Gastrocnemius medialis (tissue), 4 donors: ENCODE measurements around the gene KRTAP10-7. TPM values are rescaled to one million over a fixed set of nuclear protein-coding genes. Genes with fewer than 3 reads are reported as not detected.
"Not testable (repeated sequence)": the region's sequence is repeated elsewhere in the genome, so short reads cannot be mapped to it uniquely, and the experiment has no call there.

Source experiments
- ATAC-seq, 2 donors: fragments of 150-250 bp; one replicate each; pipeline ENCODE4 v1.9.1; 2016
- DNase-seq, 2 donors: peaks; one replicate each; pipeline ENCODE4 v3.0.0-alpha.2; 2019
- H3K27ac ChIP-seq, 4 donors: fragments of 200-600 bp; sonication (generic); 1 replicate in 1 of 4; 2 replicates in 3 of 4; pipeline ENCODE4 v1.5.1; 2016 to 2018; ENCODE audit warnings: mild to moderate bottlenecking in 2 of 4, moderate library complexity in 1 of 4
- H3K27me3 ChIP-seq, 3 donors: fragments of 200-600 bp; sonication (generic) in 2 of 3; 1 replicate in 1 of 3; 2 replicates in 2 of 3; pipeline versions ENCODE4 v1.5.1 to v1.6.0; 2016 to 2019; ENCODE audit warnings: mild to moderate bottlenecking in 1 of 3, moderate library complexity in 1 of 3
- H3K36me3 ChIP-seq, 2 donors: fragments of 200-600 bp; sonication (generic) in 1 of 2; one replicate each; pipeline ENCODE4 v1.5.1; 2017 to 2018
- H3K4me1 ChIP-seq, 2 donors: fragments of 200-600 bp; sonication (generic) in 1 of 2; one replicate each; pipeline ENCODE4 v1.5.1; 2016 to 2017; ENCODE audit warnings: mild to moderate bottlenecking in 2 of 2
- H3K4me3 ChIP-seq, 4 donors: fragments of 200-600 bp; sonication (generic) in 3 of 4; 1 replicate in 1 of 4; 2 replicates in 3 of 4; pipeline ENCODE4 v1.5.1; 2016 to 2019; ENCODE audit warnings: mild to moderate bottlenecking in 2 of 4
- H3K9me3 ChIP-seq, 3 donors: fragments of 200-600 bp; sonication (generic) in 2 of 3; 1 replicate in 1 of 3; 2 replicates in 2 of 3; pipeline ENCODE4 v1.5.1; 2016 to 2019
- POLR2A ChIP-seq, 2 donors: fragments of 450-650 bp; IDR thresholded peaks; one replicate each; pipeline ENCODE4 v1.6.1; 2017; ENCODE audit warnings: antibody characterized with exemption in 2 of 2, mild to moderate bottlenecking in 2 of 2, moderate library complexity in 2 of 2
- in situ Hi-C, 4 donors: fragments of 200-750 bp; cut with MboI; loops; one replicate each; pipeline versions ENCODE4 v1.15.0 to v1.8.0; 2017; ENCODE audit warnings: low sequenced_read_pairs in 4 of 4
- intact Hi-C: fragments of 100-400 bp; cut with DNase I; formaldehyde crosslinking; loops from one replicate; pipeline ENCODE4 v1.15.1; 2023; ENCODE audit warnings: low total_unique reads
- total RNA-seq, 4 donors: library from RNA; depleted of rRNA; stranded (reverse); fragments of >200 nt; gene quantifications; one replicate each; pipeline versions ENCODE4 v1.1.0 to v1.2.3, GENCODE V29; 2016
- TF ChIP-seq, protein P1 (sequence below), 5 experiments: fragments of 450-650 bp in 3 of 5; fragments of 200-600 bp in 2 of 5; sonication (generic) in 2 of 5; IDR thresholded peaks in 4 of 5; conservative IDR thresholded peaks in 1 of 5; 1 replicate in 4 of 5; 2 replicates in 1 of 5; pipeline ENCODE4 v1.5.1; 2016 to 2019; ENCODE audit warnings: antibody characterized with exemption in 5 of 5, mild to moderate bottlenecking in 3 of 5, moderate library complexity in 3 of 5

The KRTAP10-7 gene
- total RNA-seq, 4 donors from 2014 or later: not detected

DNA sequence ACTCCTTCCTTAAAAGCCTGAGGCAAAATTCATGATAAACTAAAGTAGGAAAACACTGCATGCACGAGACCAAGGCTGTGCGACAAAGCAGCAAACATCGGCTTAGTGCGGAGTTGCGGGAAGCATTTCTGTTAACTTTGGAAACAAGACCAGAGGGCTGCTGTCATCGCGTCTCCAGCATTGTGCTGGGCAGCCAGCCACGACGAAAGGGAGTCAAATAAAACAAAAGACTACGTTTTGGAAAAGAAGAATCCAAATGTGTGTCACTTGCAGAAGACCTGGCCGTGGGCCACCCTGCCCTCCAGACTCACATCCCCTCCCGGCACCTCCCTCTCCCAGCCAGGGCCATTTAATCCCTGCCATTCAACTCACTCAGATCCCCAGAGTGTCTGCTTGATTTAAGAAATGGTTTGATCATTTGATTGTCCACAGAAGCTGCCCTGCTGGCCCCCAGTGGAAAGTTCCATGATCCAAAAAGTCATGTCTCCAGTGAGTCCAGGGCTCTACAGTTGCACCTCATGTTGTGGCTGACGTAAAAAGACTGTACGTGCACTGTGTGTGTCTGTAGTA lies 43.4 kb downstream of the KRTAP10-7 start:
- in situ Hi-C loops (no loop called here), intact Hi-C loops (no loop called here)
- DNase-seq (no peak), ATAC-seq (no peak)
- no peaks in the 10 kb centered on the region for H3K36me3 ChIP-seq
- no peaks in the 10 kb centered on the region for H3K9me3 ChIP-seq
- no peak overlapping the region for H3K4me3 ChIP-seq
- TF ChIP-seq, protein P1, sequence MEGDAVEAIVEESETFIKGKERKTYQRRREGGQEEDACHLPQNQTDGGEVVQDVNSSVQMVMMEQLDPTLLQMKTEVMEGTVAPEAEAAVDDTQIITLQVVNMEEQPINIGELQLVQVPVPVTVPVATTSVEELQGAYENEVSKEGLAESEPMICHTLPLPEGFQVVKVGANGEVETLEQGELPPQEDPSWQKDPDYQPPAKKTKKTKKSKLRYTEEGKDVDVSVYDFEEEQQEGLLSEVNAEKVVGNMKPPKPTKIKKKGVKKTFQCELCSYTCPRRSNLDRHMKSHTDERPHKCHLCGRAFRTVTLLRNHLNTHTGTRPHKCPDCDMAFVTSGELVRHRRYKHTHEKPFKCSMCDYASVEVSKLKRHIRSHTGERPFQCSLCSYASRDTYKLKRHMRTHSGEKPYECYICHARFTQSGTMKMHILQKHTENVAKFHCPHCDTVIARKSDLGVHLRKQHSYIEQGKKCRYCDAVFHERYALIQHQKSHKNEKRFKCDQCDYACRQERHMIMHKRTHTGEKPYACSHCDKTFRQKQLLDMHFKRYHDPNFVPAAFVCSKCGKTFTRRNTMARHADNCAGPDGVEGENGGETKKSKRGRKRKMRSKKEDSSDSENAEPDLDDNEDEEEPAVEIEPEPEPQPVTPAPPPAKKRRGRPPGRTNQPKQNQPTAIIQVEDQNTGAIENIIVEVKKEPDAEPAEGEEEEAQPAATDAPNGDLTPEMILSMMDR (IDR thresholded peaks at IDR 0.05 in 4 of 5, conservative IDR thresholded peaks at IDR 0.05 in 1 of 5): no peak
- no peak for TF ChIP-seq POLR2A (IDR thresholded peaks at IDR 0.05)
- H3K27me3 ChIP-seq: peaks cover 16 to 17% (median 17%) of the 10 kb centered on the region in 3 donors
- no peaks in the 10 kb centered on the region for H3K4me1 ChIP-seq
- H3K27ac ChIP-seq: no peak overlapping the region

DNA sequence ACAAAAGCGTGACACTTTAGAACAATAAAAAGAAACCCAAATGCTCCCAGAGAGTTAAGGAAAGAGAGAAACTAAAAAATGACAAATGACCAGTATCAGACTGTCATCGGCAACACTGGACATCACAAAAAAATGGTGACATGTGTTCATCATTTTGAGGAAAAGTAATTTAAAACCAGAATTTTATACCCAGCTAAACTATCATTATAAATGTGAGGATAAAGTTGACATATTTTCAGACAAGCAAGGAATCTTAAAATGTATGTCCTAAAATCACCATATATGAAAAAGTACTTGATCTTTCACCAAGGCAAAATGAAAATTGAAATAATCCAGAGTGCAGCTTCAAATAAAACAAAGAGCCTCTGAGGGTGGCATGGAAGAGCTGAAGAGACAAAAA lies 44.5 kb downstream of the KRTAP10-7 start:
- H3K9me3 ChIP-seq: no peaks in the 10 kb centered on the region
- no peak for ATAC-seq
- TF ChIP-seq, protein P1 (IDR thresholded peaks at IDR 0.05 in 4 of 5, conservative IDR thresholded peaks at IDR 0.05 in 1 of 5): no peak
- TF ChIP-seq POLR2A (IDR thresholded peaks at IDR 0.05): no peak
- intact Hi-C loops: no loop called here
- no peak overlapping the region for H3K4me3 ChIP-seq
- H3K27ac ChIP-seq: no peak overlapping the region
- no peaks in the 10 kb centered on the region for H3K4me1 ChIP-seq
- H3K27me3 ChIP-seq: peaks cover 12 to 20% (median 16%) of the 10 kb centered on the region in 3 donors
- in situ Hi-C loops: no loop called here
- H3K36me3 ChIP-seq: no peaks in the 10 kb centered on the region
- no peak for DNase-seq

DNA sequence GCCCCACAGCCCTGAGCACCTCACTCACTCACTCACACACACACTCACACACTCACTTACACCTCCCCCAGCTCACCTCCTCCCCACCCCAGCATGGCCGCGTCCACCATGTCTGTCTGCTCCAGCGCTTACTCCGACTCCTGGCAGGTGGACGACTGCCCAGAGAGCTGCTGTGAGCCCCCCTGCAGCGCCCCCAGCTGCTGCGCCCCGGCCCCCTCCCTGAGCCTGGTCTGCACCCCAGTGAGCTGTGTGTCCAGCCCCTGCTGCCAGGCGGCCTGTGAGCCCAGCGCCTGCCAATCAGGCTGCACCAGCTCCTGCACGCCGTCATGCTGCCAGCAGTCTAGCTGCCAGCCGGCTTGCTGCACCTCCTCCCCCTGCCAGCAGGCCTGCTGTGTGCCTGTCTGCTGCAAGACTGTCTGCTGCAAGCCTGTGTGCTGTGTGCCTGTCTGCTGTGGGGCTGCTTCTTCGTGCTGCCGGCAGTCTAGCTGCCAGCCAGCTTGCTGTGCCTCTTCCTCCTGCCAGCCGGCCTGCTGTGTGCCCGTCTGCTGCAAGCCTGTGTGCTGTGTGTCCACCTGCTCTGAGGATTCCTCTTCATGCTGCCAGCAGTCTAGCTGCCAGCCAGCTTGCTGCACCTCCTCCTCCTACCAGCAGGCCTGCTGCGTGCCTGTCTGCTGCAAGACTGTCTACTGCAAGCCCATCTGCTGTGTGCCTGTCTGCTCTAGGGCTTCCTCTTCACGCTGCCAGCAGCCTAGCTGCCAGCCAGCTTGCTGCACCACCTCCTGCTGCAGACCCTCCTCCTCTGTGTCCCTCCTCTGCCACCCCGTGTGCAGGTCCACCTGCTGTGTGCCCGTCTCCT lies 46.2 kb downstream of the KRTAP10-7 start, which contains the start of gene KRTAP10-11:
Gene KRTAP10-11, plus strand, starts transcription at position 49 of the 856 bp plus-strand sequence. Its CDS starts 45 bp downstream, at position 94.
- H3K4me3 ChIP-seq, H3K4me1 ChIP-seq, DNase-seq, in situ Hi-C loops, intact Hi-C loops, H3K9me3 ChIP-seq, H3K27ac ChIP-seq, H3K36me3 ChIP-seq, ATAC-seq: not testable (repeated sequence)
- H3K27me3 ChIP-seq: peaks cover 10 to 16% (median 11%) of the 10 kb centered on the region in 3 donors

DNA sequence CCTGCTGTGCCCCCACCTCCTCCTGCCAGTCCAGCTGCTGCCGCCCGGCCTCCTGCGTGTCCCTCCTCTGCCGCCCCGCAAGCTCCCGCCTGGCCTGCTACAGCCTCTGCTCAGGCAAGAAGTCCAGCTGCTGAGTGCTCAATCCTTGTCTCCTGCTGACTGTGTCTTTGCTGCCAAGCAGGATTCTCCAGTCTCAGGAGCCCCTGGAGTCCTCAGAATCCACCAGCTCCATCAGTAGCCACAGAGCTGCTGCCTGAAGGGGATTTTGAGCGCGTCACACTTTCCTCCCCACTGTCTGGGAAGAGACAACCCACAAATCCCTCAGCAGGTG lies 46.8 kb downstream of the KRTAP10-7 start:
- Histone ChIP-seq H3K27ac (no peak overlapping the region), H3K9me3 (no peaks in the 10 kb centered on the region), H3K4me3 (no peak overlapping the region), H3K4me1 (no peaks in the 10 kb centered on the region), H3K36me3 (no peaks in the 10 kb centered on the region), H3K27me3 (peaks cover 10 to 16% (median 11%) of the 10 kb centered on the region in 3 donors)
- TF ChIP-seq POLR2A (IDR thresholded peaks at IDR 0.05): no peak
- TF ChIP-seq, protein P1 (IDR thresholded peaks at IDR 0.05 in 4 of 5, conservative IDR thresholded peaks at IDR 0.05 in 1 of 5): no peak
- ATAC-seq (no peak), DNase-seq (no peak)
- intact Hi-C loops (no loop called here), in situ Hi-C loops (no loop called here)

DNA sequence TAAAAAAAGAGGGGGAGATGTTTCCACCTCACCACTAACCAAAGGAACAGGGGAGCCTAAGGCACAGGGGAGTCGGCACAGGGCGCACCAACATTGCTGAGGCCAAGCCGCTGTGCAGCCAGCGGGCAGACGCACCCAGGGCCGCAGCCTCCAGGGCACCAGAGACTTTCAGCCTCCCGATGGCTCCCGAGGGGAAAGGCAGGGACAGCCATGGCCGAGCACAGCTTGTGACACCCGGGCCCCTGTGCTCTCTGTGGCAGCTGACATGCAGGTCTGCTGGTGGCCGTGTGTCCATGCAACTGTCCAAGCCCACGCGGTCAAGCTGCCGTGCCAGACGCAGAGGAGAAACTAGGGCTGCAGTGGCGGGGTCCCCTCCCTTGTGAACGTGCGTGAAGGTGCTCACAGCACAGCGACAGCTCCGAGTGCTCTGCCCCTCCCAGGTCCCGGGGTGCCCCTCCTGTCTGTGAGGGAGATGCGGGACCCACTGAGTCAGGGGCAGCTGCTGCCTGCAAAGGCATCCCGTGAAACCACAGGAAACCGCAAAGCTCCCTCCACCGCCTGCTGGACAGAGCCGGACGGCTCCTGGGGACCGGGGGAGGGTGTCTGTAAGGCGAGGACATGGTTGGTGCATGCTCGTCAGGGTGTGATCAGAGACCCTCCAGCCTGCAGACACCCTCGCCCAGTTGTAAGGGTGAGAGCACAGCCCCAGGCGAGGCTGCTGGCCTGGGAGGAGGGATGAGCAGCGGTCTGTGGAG lies 48.3 kb downstream of the KRTAP10-7 start:
- Histone ChIP-seq H3K27me3 (peaks cover 10 to 16% (median 11%) of the 10 kb centered on the region in 3 donors), H3K9me3 (no peaks in the 10 kb centered on the region), H3K36me3 (no peaks in the 10 kb centered on the region), H3K4me1 (no peaks in the 10 kb centered on the region), H3K4me3 (no peak overlapping the region), H3K27ac (no peak overlapping the region)
- in situ Hi-C loops (no loop called here), intact Hi-C loops (no loop called here)
- no peak for ATAC-seq
- DNase-seq: no peak
- TF ChIP-seq, protein P1 (IDR thresholded peaks at IDR 0.05 in 4 of 5, conservative IDR thresholded peaks at IDR 0.05 in 1 of 5): no peak
- TF ChIP-seq POLR2A (IDR thresholded peaks at IDR 0.05): no peak
